Vagina (tissue), 2 donors: ENCODE data around the gene PRPF19.

Experiments
- POLR2A ChIP-seq, 2 donors: fragments of 450-650 bp; IDR thresholded peaks; one replicate each; pipeline ENCODE4 v1.6.1; 2017; ENCODE audit warnings: antibody characterized with exemption in 2 of 2, mild to moderate bottlenecking in 2 of 2, moderate library complexity in 2 of 2
- TF ChIP-seq, protein P1 (sequence below), 3 experiments: fragments of 450-650 bp in 2 of 3; fragments of 200-600 bp in 1 of 3; sonication (generic) in 1 of 3; IDR thresholded peaks; one replicate each; pipeline ENCODE4 v1.5.1; 2017 to 2019; ENCODE audit warnings: antibody characterized with exemption in 3 of 3, mild to moderate bottlenecking in 2 of 3, moderate library complexity in 2 of 3

DNA sequence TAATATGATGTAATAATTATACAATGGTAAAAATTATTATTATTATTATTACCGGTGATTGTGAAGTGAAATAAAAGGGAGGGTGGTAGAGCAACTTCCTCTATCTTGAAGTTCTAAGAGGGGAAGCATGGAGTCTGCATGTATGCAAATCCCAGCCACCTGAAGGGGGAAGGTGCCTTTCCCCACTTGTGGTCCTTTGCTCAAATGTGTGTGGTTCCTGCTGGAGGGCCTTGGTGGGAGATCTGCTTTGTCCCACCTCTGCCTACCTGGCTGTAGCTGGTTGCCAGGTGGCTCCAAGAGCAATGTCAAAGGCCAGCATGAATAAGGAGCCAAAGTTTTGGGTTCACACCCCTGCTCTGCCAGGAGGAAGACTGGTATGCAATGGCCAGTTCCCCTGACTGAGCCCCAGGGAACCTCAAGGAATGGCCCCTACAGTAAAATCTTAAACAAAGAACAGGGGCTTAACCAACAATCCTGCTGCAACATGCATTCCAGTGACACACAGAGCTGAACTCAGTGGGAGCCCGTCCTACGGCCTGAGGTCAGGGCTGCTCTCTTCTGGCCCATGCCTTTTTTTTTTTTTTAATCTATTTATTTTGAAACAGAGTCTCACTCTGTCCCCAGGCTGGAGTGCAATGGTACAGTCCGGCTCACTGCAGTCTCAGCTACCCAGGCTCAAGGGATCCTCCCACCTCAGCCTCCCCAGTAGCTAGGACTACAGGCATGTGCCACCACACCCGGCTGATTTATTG, 26.4 kb upstream of the PRPF19 start:
- TF ChIP-seq, protein P1, sequence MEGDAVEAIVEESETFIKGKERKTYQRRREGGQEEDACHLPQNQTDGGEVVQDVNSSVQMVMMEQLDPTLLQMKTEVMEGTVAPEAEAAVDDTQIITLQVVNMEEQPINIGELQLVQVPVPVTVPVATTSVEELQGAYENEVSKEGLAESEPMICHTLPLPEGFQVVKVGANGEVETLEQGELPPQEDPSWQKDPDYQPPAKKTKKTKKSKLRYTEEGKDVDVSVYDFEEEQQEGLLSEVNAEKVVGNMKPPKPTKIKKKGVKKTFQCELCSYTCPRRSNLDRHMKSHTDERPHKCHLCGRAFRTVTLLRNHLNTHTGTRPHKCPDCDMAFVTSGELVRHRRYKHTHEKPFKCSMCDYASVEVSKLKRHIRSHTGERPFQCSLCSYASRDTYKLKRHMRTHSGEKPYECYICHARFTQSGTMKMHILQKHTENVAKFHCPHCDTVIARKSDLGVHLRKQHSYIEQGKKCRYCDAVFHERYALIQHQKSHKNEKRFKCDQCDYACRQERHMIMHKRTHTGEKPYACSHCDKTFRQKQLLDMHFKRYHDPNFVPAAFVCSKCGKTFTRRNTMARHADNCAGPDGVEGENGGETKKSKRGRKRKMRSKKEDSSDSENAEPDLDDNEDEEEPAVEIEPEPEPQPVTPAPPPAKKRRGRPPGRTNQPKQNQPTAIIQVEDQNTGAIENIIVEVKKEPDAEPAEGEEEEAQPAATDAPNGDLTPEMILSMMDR (IDR thresholded peaks at IDR 0.05) = no peak
- TF ChIP-seq POLR2A (IDR thresholded peaks at IDR 0.05) = no peak
